ENCODE measurements around the gene KLK11. TPM values are rescaled to one million over a fixed set of nuclear protein-coding genes. Genes with fewer than 3 reads are reported as not detected.

The KLK11 gene
- total RNA-seq, 4 donors from 2014 or later = not detected

- TF ChIP-seq CTCF (IDR thresholded peaks at IDR 0.05; ENCODE audit: low read depth) = no peak
Observed at GRCh38 chr19:51005248-51005647, 21.2 kb downstream of the KLK11 start.

- no peak for TF ChIP-seq CTCF (IDR thresholded peaks at IDR 0.05; ENCODE audit: low read depth)
Observed at GRCh38 chr19:51003316-51003715, 23.1 kb downstream of the KLK11 start.

GRCh38 chr19:51002542-51003311 is 23.7 kb downstream of the KLK11 start:
- no peak for TF ChIP-seq CTCF (IDR thresholded peaks at IDR 0.05; ENCODE audit: low read depth)

GRCh38 chr19:51002089-51002532 is 24.3 kb downstream of the KLK11 start:
- TF ChIP-seq CTCF (IDR thresholded peaks at IDR 0.05; ENCODE audit: low read depth) = no peak

- TF ChIP-seq CTCF (IDR thresholded peaks at IDR 0.05; ENCODE audit: low read depth) = no peak
Observed at GRCh38 chr19:51001515-51001914, 24.9 kb downstream of the KLK11 start, which contains the start of gene KLK8. Gene KLK8, minus strand, starts transcription at chr19:51001604. Its CDS starts 437 bp downstream, at chr19:51001167.

GRCh38 chr19:51000981-51001380 is 25.4 kb downstream of the KLK11 start:
- no peak for TF ChIP-seq CTCF (IDR thresholded peaks at IDR 0.05; ENCODE audit: low read depth)

GRCh38 chr19:51000426-51000825 is 26.0 kb downstream of the KLK11 start:
- TF ChIP-seq CTCF (IDR thresholded peaks at IDR 0.05; ENCODE audit: low read depth) = no peak

Data from subcutaneous adipose tissue (tissue), 4 donors.